AG04449 (cell line): ENCODE measurements around the gene PMM1.

Experiments
- CTCF ChIA-PET: fragments of 350-600 bp; formaldehyde crosslinking; extraction: SDS; loops from one replicate; lab custom pipeline; 2021; ENCODE audit warnings: antibody characterized with exemption; lab: Yijun Ruan, JAX
- POLR2A ChIA-PET: fragments of 400-600, 350-600 bp; formaldehyde crosslinking; extraction: SDS; loops from one replicate; lab custom pipeline; 2020; ENCODE audit warnings: antibody characterized with exemption, inconsistent platforms; lab: Yijun Ruan, JAX
- DNase-seq: peaks from one replicate; pipeline ENCODE4 v3.0.0-alpha.2; 2010; ENCODE audit warnings: low read depth, low spot score
- H3K4me3 ChIP-seq: 2 replicates; pipeline ENCODE4 v1.5.1; 2011; ENCODE audit warnings: low read depth, mild to moderate bottlenecking, control low read depth, low read length
- TF ChIP-seq, protein P1 (sequence below): IDR thresholded peaks from one replicate; pipeline ENCODE4 v1.5.1; 2011; ENCODE audit warnings: mild to moderate bottlenecking, moderate library complexity, low read length, control low read depth, inconsistent platforms; ENCODE audit not compliant: insufficient read depth; ENCODE audit errors: missing control alignments

Gene PMM1

DNA sequence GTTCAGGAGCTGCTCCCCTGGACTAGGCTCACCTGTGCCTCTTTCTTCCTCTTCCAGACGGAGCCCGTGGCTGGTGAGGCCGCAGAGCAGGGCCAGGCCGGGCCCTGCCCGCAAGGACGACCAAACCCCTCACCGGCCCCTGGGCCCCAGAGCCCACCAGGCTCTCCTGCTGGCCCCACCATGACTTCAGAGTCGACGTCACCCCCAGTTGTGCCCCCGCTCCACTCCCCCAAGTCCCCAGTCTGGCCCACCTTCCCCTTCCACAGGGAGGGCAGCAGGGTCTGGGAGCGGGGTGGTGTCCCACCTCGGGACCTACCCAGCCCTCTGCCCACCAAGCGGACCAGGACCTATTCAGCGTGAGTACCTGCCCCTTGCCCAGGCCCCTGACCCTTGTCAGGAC, 17.9 kb downstream of the PMM1 start:
- no peak overlapping the region for H3K4me3 ChIP-seq
- TF ChIP-seq, protein P1, sequence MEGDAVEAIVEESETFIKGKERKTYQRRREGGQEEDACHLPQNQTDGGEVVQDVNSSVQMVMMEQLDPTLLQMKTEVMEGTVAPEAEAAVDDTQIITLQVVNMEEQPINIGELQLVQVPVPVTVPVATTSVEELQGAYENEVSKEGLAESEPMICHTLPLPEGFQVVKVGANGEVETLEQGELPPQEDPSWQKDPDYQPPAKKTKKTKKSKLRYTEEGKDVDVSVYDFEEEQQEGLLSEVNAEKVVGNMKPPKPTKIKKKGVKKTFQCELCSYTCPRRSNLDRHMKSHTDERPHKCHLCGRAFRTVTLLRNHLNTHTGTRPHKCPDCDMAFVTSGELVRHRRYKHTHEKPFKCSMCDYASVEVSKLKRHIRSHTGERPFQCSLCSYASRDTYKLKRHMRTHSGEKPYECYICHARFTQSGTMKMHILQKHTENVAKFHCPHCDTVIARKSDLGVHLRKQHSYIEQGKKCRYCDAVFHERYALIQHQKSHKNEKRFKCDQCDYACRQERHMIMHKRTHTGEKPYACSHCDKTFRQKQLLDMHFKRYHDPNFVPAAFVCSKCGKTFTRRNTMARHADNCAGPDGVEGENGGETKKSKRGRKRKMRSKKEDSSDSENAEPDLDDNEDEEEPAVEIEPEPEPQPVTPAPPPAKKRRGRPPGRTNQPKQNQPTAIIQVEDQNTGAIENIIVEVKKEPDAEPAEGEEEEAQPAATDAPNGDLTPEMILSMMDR: no peak
- ChIA-PET CTCF (no interaction called here), POLR2A (no interaction called here)
- DNase-seq: no peak

DNA sequence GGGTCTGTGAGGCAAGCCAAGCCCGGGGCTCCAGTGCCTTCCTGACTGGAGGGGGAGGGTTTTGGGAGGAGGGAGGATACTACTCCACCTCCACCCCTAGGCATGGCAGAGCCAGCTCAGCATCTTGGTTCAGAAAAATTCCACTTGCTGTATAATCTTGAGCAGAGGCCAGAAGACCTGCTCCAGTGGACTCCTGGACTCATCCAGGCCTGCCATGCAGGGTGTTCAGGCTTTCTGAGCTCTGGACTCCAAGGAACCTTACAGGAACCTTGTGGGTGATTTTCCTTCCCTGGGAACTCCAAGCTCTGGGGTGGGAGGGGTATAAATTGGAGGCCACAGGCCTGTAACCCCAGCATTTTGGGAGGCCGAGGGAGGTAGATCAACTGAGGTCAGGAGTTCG, 19.4 kb downstream of the PMM1 start:
- ChIA-PET POLR2A (no interaction called here), CTCF (no interaction called here)
- TF ChIP-seq, protein P1: no peak
- DNase-seq: no peak
- H3K4me3 ChIP-seq: no peak overlapping the region

DNA sequence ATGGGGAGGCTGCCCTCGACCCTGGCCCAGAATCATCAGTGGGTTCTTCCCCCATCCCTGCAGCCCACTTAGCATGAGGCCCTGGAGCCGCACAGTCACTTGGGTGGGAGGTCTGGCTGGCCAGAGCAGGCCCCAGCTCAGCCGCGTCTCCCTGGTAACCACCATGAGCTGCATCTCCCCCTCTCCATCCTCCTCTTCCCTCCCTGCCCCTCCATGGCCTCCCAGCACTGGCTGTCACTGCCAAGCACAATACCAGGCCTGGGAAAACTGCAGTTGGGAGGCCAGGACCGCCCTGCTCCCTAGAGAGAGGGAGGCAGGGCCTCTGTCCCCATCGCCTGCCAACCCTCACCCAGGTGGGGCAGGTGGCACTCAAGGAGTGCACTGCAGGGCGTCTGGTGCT, 20.8 kb downstream of the PMM1 start:
- ChIA-PET CTCF (interaction anchor here (1.0 to 2.2 kb wide), 3 partner anchors 10 to 30 kb away, joined by 4 to 6 read pairs (median 4); no protein-coding TSS in a partner anchor), POLR2A (interaction anchor here (1.5 kb wide), 1 partner anchor 21 kb away, joined by 4 read pairs; the partner anchor contains the start of gene PMM1)
- no peak overlapping the region for H3K4me3 ChIP-seq
- TF ChIP-seq, protein P1: no peak
- no peak for DNase-seq

DNA sequence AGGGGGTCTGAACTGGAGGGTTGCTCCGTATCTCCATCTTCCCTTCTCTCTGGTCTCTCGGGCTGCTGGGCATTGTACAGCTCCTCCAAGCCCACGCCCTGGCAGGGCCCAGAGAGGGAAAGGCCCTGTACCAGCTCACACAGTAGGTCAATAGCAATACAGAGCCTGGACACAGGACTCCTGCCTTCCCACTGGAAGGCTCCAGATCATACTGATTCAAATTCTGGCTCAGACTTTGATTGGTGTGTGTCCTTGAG, 22.2 kb downstream of the PMM1 start:
- ChIA-PET POLR2A (interaction anchor here (1.7 kb wide), 1 partner anchor 10 kb away, joined by 6 read pairs; no protein-coding TSS in a partner anchor), CTCF (interaction anchor here (0.8 to 2.2 kb wide), 3 partner anchors 9 to 31 kb away, joined by 3 to 6 read pairs (median 3); no protein-coding TSS in a partner anchor)
- TF ChIP-seq, protein P1: no peak
- no peak overlapping the region for H3K4me3 ChIP-seq
- no peak for DNase-seq

DNA sequence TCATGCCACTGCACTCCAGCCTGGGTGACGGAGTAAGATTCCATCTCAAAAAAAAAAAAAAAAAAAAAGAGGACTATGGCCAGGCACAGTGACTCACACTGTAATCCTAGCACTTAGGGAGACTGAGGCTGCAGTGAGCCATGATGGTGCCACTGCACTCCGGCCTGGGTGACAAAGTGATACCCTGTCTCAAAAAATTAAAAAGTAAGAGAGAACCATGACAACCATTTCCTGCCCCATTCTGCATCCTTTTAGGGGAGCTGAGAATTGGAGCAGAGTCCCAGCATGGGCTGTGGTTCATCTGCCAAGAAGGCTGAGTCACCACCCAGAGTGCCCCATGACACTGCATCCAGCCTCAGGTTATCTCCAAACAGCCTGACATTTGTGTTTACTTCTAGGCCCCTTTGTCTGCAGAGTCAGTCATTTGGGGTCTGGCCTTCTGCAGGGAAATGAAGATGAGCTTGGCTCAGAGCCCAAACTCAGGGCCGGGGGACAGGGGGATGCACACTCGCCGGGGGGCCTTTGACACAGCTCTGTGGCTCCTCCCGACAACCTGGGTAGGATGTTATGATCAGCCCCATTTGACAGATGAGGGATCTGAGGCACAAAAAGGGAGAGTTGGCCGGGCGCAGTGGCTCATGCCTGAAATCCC, 24.1 kb downstream of the PMM1 start:
- no peak overlapping the region for H3K4me3 ChIP-seq
- TF ChIP-seq, protein P1: no peak
- CTCF ChIA-PET: interaction anchor here (0.6 to 2.3 kb wide), 3 partner anchors 11 to 542 kb away, joined by 3 to 6 read pairs (median 3); no protein-coding TSS in a partner anchor
- no peak for DNase-seq
- POLR2A ChIA-PET: interaction anchor here (0.7 kb wide), 1 partner anchor 22 kb away, joined by 3 read pairs; no protein-coding TSS in a partner anchor

DNA sequence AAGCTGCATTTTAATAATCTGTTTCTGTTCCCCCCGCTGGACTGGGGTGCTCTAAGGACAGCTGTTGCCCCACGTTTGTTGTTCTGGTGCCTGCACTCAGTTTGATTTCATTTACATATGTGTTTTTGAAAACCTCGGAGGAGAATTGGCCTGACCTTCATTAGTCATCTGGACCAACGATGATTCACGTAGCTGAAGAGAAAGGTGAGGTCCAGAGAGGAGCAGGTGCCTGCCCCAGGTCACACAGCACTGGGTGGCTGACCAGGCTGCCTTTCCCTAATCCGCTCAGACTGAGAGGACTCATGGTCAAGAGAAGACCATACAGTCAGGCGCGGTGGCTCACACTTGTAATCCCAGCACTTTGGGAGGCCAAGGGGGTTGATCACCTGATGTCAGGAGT, 25.1 kb downstream of the PMM1 start:
- TF ChIP-seq, protein P1: no peak
- H3K4me3 ChIP-seq: no peak overlapping the region
- CTCF ChIA-PET: interaction anchor here (0.9 to 2.4 kb wide), 3 partner anchors 12 to 47 kb away, joined by 3 to 6 read pairs (median 5); no protein-coding TSS in a partner anchor
- POLR2A ChIA-PET: interaction anchor here (2.2 kb wide), 1 partner anchor 25 kb away, joined by 17 read pairs; the partner anchor contains the start of gene PMM1
- no peak for DNase-seq
